Fibroblast of upper back skin (primary cell): Measurements from ENCODE around the gene SMURF1.
"Not testable (repeated sequence)": the region's sequence is repeated elsewhere in the genome, so short reads cannot be mapped to it uniquely, and the experiment has no call there.

Source experiments
- DNase-seq: peaks from one replicate; pipeline ENCODE4 v3.0.0-alpha.2; 2013

Gene SMURF1

GRCh38 chr7:99094401-99094800 is 49.5 kb downstream of the SMURF1 start:
- no peak for DNase-seq

GRCh38 chr7:99092064-99092720 is 51.7 kb downstream of the SMURF1 start:
- DNase-seq = no peak

- DNase-seq = peak; percentile 76
Observed at GRCh38 chr7:99090771-99091542, 53.0 kb downstream of the SMURF1 start.

DNA sequence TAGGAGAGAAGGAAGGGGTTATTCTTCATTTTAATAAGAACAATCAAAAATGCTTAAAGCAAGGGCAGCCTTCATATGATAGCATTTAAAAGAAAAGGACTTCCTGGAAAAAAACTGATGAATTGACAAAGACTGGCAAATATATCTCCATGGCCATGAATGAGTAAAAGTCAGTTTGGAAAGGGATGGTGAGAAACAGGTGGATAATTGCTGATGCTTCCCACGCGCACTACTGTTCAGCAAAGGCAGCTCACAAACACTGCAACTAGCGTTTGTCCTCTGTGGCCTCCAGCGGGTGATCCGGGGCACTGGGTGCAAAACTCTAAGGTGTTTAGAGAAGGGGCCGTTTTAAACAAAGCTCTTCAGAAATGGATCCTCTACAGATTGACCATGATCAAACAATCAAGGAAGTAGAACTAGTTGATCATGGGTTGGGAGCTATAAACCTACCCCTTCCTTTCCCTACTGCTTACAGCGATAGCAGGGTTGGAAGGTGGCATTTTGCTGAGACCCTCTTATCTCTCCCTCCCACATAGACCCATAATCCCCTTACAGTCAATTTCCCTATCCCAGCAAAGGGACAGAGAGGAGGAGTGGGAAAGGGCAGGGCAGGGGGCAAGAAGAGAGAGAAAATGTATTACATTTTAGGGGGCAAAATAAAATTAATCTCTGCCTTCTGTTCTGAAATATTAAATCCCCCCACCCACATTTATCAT is 53.8 kb downstream of the SMURF1 start:
- DNase-seq = no peak

GRCh38 chr7:99086944-99087343 is 57.0 kb downstream of the SMURF1 start:
- DNase-seq = no peak

GRCh38 chr7:99086532-99086931 is 57.4 kb downstream of the SMURF1 start:
- DNase-seq = no peak

DNA sequence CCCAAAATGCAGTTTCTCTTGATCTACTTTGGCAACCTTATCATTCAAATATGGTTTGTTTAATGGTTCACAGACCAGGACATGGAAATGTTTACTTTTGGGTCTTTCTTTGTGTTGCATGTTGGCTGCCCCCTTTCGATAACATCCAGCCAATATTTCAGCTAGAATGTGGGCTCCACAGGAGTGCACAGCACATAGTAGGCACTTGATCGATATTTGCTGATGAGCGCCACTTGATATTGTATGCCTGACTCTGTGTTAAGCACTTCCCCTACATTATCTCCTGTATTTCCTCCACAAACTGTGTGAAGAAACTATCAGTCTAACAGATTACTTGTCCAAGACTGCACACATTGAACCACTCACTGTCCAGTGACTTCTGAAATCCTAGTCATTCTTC is 60.2 kb downstream of the SMURF1 start:
- DNase-seq = no peak

DNA sequence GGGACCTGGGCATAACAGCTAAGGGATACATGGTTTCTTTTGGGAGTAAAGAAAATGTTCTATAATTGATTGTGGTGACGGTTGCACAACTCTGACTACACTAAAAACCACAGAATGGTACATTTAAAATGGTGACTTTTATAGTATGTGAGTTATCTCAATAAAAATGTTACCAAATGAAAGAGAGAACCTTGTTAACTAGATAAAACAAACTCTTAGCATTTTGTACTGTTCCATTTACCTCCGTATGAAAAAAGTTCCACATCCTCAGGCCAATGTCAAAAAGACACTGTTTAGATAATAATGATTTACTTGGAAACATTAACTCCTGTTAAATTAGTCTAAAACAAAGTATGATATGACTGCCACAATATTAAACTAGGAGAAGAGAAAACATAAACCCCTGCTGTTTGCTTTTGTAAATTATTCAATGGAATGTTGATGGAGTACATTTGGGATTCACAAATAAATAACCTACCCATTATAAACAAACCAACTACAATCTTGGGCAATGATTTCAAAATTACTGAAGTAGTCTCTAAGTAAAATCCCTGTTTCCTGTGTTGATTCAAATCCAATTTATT is 60.7 kb downstream of the SMURF1 start:
- peak; percentile 42 for DNase-seq

DNA sequence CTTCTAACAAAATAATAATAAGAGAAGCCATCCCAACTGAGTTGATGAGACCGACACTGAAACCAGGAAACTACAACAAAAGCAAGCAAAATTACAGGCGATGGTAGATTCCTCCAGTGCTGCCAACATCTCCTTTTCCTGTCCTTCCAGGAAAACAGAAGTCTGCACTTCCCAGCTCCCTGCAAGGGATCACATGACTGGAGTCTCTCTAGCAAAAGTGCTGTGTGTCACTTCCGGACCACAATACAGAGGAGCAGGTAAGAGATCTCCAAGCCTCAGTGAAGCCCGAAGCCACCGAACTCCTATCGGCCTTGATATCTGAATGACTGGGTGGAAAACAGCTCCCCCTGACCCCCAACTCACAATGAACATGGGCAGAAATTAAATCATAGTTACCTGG is 63.2 kb downstream of the SMURF1 start:
- DNase-seq = no peak

- no peak for DNase-seq
Observed at GRCh38 chr7:99079104-99079503, 64.8 kb downstream of the SMURF1 start.

DNA sequence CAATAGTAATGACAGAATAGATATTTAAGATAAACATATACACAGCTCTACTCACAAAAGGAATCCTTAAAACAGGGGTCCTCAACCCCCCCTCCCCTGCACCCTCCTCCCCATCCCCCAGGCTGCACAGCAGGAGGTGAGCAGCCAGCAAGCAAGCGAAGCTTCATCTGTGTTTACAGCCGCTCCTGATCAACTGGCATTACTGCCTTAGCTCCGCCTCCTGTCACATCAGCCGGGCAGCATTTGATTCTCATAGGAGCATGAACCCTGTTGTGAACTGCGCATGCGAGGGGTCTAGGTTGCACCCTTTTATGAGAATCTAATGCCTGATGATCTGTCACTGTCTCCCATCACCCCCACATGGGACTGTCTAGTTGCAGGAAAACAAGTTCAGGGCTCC is 65.5 kb downstream of the SMURF1 start:
- no peak for DNase-seq

DNA sequence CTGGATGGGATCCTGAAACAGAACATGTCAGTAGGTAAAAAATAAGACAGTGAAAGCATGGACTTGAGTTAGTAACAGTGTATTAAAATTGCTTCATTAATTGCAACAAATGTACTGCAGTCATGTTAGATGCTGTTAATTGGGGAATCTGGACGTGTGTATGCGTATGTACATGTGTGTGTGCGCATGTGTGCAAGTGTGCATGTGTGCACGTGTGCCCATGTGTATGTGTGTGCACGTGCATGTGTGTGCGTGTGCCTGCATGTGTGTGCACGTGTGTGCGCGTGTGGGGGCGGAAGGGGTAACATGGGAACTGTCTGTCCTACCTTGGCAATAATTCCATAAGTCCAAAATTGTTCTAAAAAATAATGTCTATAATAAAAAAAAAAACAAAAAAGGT is 67.3 kb downstream of the SMURF1 start:
- DNase-seq = no peak

DNA sequence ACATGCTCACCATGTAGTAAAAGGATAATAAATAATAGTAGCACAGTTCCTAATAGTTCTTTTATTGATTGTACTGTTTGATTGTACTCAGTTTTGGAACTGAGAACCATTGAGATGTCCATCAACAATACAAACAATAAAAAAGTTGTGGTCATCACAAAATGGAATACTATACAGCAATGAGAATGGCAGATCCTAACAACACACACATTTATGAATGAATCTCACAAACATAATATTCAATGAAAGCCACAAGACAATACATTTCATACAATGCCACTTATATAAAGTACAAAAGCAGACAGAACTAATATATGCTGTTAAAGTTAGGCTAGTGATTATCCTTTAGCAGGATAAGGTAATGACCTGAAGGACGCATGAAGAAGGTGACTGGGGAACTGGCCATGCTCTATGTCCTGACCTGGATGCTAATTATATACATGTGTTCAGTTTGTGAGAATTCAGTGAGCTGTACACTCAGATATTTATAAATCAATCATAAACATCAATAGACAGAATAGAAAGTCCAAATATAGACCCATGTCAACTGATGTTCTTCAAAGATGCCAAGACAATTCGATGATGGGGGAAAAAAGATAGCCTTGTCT is 70.0 kb downstream of the SMURF1 start:
- DNase-seq = no peak

DNA sequence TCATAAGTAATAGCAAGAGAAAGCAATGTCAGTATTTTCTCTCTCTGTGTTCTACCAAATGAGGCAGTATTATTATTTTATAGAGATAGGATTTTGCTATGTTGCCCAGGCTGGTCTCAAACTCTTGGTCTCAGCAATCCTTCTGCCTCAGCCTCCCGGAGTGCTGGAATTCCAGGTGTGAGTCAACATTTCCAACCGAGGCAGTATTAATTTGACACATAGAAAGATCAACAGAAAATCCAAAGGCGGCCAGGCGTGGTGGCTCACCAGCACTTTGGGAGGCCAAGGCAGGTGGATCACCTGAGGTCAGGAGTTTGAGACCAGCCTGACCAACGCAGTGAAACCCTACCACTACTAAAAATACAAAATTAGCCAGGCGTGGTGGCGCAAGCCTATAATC is 71.8 kb downstream of the SMURF1 start:
- DNase-seq = no peak

GRCh38 chr7:99070361-99070760 is 73.5 kb downstream of the SMURF1 start:
- DNase-seq = no peak

DNA sequence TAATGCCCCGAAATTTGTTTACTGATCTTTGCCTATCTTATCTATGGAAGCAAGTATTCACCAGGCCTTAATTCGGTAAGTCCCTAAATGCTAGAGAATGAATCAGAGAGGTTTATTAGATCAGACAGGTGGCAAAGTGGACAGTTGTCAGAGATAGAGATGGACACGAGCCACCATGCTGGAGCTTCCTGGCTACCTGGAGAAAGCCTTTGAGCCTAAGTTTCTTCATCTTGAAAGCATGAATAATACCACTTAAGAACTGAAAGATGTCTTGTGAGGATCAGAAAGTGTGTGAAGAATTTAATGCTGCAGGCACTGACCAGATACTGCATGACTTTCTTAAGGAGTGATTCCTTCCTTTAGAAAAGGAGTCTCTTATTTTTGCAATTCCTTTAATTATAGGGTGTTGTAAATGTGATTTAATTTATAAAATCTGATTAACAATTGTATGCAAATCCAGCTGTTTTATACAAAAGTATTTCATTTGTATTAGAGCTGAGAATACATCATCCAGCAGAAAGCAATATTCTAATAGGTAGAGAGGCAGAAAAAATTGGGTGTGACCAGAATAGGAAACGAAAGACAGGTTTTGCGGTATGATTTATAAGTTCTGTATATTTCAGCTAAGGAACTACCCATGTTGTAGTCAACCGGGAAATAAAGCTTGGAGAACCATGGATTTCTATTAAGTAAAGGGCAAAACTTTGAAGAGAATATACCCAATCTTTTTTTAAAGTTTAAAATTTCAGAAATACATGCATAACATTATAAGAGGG is 82.7 kb downstream of the SMURF1 start:
- no peak for DNase-seq

DNA sequence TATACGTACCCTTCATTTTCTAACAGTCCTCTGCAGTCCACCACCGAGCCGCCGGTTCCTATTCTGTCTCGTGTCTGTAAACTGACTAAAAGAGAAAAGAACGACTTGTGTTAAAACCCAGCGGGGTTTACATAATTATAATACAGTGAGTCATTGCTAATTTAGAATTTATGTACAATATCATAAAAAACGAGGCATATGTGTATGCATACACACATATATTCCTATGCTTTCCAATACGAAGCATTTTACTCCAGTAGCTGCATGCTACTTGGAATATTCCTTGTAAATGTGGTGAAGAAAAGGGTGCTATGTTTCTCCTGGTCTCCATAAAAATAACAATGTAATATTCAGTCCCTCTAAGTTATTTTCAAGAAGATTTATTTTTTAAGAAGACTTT is 89.1 kb downstream of the SMURF1 start:
- no peak for DNase-seq

DNA sequence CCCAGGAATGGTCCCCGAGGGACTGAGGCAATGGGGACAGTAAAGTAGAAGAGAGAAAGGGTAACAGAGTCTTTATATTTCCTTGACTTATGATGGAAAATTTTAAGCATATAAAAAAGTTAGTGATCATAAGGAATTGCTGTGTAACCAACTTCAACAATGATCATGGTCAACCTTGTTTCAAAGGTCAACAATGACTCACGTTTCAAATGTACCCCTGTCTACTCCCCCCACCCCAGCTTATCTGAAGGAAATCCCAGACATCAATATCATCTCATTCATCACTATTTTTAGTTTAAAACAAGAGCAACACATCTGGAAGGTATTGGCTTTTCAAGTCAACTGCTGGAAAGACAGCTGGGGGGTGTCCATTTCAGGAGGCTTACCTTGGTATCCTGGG is 92.9 kb downstream of the SMURF1 start:
- DNase-seq = no peak

GRCh38 chr7:99047526-99048077 is 96.3 kb downstream of the SMURF1 start:
- DNase-seq = no peak

- DNase-seq = no peak
Observed at GRCh38 chr7:99046722-99047121, 97.2 kb downstream of the SMURF1 start.

- DNase-seq = not testable (repeated sequence)
Observed at GRCh38 chr7:99046262-99046661, 97.6 kb downstream of the SMURF1 start.

- DNase-seq = not testable (repeated sequence)
Observed at GRCh38 chr7:99044858-99045257, 99.0 kb downstream of the SMURF1 start.
